GM06990 (cell line): ENCODE measurements around the gene GLOD4.

Experiments used
- DNase-seq: peaks from one replicate; pipeline ENCODE4 v3.0.0-alpha.2; 2011; ENCODE audit not compliant: insufficient read length; ENCODE audit errors: extremely low read depth
- H3K27me3 ChIP-seq: replicated peaks from 2 replicates; pipeline ENCODE4 v1.6.0; 2011; ENCODE audit warnings: low read length; ENCODE audit not compliant: control insufficient read depth, insufficient read depth
- H3K36me3 ChIP-seq: 2 replicates; pipeline ENCODE4 v1.5.1; 2011; ENCODE audit warnings: low read length; ENCODE audit not compliant: control insufficient read depth, insufficient read depth
- H3K4me3 ChIP-seq: replicated peaks from 2 replicates; pipeline ENCODE4 v1.5.1; 2011; ENCODE audit warnings: low read depth, mild to moderate bottlenecking, control low read depth, low read length
- TF ChIP-seq, protein P1 (sequence below): IDR thresholded peaks from 2 replicates; pipeline ENCODE4 v1.5.1; 2011; ENCODE audit warnings: low read length, control low read depth, mild to moderate bottlenecking, inconsistent platforms; ENCODE audit not compliant: insufficient read depth, poor library complexity, severe bottlenecking

The GLOD4 gene

DNA sequence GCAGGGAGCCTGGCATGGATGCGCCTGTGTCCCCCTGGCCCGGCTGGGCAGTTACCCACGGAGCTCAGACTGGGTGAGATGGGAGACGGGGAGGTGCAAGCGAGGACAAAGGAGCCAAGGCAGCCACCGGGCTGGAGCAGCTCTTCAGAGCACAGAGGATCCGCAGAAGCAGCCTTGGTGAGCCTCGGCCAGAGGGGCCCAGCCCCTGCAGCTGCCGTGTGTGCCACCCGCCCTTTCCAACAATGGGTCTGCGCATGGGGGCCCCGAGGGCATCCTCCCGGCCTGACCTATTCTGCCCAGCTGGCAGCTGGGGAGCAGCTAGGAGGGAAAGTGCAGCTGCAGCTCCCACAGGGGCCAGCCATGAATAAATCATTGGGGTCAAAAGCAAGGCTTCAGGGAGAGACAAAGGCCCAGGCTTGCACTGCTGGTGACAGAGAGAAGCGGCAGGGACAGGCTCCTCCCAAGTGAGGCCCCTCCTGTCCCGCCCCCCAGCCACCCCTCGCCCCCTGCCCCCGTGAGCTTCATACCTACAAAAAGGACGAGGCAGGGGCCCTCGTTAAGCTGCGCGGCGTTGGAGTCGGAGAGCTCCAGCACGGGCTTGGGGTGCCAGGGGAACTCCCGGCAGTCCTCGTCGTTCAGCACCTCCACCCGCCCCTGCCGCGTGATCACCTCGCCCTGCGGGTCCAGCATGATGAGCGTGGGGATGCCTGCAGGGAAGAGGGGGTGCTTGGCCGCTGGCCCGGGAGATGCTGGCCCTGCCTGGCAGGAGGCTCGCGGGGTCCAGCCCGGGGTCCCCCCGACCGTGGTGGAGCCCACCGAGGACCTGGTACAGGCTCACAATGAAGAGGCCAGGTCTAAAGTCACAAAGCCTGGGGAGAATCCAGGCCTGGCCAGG is 22.7 kb upstream of the GLOD4 start:
- H3K27me3 ChIP-seq = no peaks in the 10 kb centered on the region; the same call in 1 of the 2 replicates
- H3K4me3 ChIP-seq = no peak overlapping the region
- H3K36me3 ChIP-seq = no peaks in the 10 kb centered on the region
- DNase-seq = no peak
- TF ChIP-seq, protein P1, sequence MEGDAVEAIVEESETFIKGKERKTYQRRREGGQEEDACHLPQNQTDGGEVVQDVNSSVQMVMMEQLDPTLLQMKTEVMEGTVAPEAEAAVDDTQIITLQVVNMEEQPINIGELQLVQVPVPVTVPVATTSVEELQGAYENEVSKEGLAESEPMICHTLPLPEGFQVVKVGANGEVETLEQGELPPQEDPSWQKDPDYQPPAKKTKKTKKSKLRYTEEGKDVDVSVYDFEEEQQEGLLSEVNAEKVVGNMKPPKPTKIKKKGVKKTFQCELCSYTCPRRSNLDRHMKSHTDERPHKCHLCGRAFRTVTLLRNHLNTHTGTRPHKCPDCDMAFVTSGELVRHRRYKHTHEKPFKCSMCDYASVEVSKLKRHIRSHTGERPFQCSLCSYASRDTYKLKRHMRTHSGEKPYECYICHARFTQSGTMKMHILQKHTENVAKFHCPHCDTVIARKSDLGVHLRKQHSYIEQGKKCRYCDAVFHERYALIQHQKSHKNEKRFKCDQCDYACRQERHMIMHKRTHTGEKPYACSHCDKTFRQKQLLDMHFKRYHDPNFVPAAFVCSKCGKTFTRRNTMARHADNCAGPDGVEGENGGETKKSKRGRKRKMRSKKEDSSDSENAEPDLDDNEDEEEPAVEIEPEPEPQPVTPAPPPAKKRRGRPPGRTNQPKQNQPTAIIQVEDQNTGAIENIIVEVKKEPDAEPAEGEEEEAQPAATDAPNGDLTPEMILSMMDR = no peak

DNA sequence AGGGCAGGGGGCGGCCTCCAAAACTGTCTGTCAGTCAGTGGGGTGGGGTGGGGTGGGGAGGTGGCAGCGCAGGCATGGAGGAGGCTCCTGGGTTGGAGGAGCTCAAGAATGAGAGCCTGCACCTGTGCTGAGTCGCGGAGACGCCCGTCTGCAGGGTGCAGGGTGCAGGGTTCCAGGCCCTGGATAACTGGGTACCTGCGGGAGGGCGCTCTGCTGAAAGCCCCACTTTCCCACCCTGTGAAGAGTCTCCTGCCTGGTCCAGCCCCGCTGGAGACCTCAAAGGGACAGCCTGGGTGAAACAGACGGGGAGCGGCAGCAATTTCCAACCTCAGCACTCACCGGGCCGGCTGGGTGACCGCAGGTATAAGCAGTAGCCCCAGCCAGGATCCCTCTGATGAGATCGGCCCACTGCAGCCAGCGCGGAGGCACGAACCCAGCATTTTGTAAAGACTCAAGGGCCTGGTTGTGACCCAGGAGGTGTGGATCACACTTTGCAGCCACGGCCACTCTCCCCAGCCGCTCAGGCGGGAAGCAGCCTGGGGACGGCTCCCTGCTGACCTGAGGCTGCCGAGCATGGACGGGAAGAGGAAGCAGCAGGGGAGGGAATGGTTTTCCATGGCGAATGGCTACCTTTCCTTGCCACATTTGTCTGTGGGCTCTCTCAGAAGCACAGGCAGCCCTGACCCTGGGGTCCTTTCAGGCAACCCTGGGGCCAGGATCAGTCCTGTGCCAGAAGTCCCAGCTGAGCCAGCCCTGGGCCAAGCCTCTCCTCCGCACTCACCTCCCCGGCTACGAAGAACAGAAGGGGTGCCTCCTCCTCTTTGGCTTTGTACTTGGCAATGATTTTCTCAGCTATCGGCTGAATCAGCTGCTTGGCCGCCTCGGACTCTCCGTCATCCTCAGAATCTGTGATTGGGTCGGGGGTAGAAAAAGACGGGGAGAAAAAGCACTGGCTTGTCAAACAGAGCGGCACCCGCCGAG is 21.1 kb upstream of the GLOD4 start:
- H3K4me3 ChIP-seq = no peak overlapping the region
- no peaks in the 10 kb centered on the region; the same call in 1 of the 2 replicates for H3K27me3 ChIP-seq
- TF ChIP-seq, protein P1 = no peak
- no peaks in the 10 kb centered on the region for H3K36me3 ChIP-seq
- no peak for DNase-seq

DNA sequence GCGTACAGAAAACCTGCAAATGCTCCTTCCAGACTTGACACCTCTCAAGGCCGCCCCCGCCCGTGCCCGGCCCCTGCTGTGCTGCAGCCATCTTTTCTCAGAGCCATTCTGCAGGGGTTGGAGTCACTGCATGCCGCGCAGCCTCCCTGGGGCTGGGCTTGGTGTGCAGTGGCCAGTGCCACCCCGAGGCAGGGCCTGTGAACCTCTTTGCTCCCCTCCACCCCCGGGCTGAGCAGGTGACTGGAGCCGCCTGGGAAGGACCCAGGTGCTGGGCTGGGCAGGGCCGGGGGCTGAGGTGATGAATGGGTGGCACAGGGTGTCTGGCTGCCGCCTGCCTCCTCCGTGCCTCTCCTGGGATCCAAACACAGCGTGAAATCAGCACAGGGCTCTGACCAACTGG is 20.4 kb upstream of the GLOD4 start:
- TF ChIP-seq, protein P1 = no peak
- no peak for DNase-seq
- no peaks in the 10 kb centered on the region; the same call in 1 of the 2 replicates for H3K27me3 ChIP-seq
- no peaks in the 10 kb centered on the region for H3K36me3 ChIP-seq
- H3K4me3 ChIP-seq = no peak overlapping the region

DNA sequence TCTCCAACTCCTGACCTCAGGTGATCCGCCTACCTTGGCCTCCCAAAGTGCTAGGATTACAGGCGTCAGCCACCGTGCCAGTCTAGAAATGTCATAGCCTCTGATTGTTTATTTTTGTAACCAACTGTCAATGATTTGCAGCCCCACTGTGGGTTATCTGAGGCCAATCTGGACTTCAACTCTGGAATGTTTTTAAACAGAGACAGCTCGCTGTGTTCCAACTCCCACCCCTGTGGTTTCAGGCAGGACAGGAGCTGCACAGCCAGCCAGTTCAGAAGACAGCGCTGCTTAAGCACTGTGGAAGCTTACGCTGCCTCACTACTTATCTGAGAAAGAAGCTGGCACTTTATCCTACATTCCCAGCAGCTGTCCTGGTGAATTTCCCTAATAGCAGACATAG is 19.6 kb upstream of the GLOD4 start:
- no peak for DNase-seq
- TF ChIP-seq, protein P1 = no peak
- Histone ChIP-seq H3K4me3 (no peak overlapping the region), H3K27me3 (no peaks in the 10 kb centered on the region; the same call in 1 of the 2 replicates), H3K36me3 (no peaks in the 10 kb centered on the region)

DNA sequence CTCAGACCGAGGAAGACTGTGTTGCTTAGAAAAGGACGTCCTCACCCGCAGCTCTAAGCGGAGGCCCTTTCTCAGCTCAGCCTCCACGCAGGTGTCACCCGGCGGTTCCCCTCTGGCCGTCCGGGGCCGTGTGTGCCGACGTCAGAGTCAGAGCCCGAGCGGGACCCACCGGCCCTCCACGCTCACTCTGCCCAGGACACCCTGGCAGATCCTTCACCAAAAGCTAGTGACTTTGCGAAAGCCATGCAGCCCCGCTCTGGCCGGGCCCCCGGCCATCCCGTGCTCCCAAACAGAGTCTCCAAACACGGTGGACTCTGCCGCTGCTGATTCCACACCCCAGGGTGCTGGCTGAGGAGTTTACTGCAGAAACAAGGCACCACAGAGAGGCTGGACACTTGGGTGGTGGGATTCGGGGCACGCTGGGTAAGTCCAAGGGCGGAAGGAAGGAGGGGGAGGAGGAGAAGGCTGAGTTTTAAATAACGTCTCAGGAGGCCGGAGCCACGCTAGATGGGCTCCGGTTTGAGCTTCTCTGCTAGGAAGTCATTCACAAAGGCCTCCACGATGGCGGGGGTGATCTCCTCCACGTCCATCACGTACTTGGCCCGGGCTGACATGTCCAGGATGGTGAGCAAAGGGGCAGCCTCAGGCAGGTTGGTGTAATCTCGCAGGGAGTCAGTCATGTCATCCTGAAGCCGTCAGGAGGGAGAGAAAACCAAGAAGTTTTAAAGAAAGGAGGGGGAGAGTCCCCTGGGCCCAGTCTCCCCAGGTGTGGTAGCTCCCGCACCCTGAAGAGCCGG is 18.6 kb upstream of the GLOD4 start:
- Histone ChIP-seq H3K4me3 (no peak overlapping the region), H3K27me3 (no peaks in the 10 kb centered on the region; the same call in 1 of the 2 replicates), H3K36me3 (no peaks in the 10 kb centered on the region)
- TF ChIP-seq, protein P1 = no peak
- no peak for DNase-seq
